ENCODE data around the gene EIF2AK2. TPM values are rescaled to one million over a fixed set of nuclear protein-coding genes. Genes with fewer than 3 reads are reported as not detected.

Gene EIF2AK2
- total and polyA plus RNA-seq, 10 donors: 4.0 to 48.2 (median 33.9) TPM

DNA sequence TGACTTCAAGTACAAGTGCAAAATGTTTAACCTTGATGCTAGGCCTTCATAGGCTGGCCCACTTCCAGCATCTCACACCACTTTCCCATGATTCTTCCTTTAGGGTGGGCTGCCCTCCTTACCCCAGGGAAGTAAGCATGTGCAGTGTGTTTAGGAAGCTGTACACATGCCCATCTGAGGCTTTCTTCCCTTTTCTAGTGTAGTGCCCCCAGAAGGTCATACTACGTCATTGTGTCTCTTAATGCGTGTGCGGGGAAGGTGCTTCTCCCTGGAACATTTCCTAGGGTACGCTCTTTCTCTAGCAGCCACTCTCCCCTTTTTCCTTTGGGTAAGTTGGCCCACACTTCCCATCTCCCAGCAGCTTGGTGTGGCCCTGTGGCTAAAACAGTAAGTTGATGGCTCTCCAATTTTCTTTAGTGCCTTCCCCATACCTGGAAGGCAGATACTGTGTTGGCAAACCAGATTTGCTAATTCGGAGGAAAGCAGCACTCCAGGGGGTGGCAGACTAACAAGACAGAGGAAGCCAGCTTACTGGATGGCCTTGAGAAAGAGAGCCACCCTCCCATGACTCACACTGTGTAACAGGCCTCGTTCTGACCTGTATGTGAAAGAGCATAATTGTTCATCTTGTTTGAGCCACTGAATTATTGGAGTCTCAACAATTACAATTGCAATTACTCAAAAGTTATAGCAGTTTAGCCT lies 32.8 kb upstream of the EIF2AK2 start:
- peak overlapping the region in 1 of 8 donors; percentile 13 for H3K4me3 ChIP-seq
- WGBS, 5 donors: 43 to 78% (median 54%) methylated on average over 6 of the region's 6 CpGs
- no peak for DNase-seq

DNA sequence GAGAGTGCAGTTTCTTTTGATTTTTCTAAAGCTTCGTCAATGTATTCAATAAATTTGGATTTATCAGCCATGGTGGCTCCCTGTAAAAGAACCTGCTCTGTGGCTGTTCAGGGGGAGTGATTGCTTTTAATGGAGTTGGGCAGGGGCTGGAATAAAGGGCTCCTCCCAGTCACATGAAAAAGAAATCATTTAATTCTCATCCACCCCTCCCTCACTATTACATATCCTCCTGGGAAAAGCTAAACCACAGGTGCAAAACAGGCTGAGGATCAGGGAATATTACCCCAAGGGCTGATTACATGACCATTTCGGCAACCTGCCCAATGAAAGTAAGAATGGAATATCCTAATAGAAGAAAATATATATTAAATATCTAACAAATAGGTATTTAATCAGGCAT lies 31.8 kb upstream of the EIF2AK2 start, which contains the start of gene SULT6B1:
Gene SULT6B1 (minus strand): TSS at position 101 of the 400 bp plus-strand sequence. CDS start 30 bp downstream, at position 71.
- Histone ChIP-seq H3K36me3 (no peaks in the 10 kb centered on the region), H3K4me1 (peaks cover 0 to 16% (median 0%) of the 10 kb centered on the region in 6 donors), H3K4me3 (no peak within 1 kb of the TSS), H3K9me3 (no peaks in the 10 kb centered on the region), H3K27ac (peak within 1 kb of the TSS; percentile 30 to 89 (median 84)), H3K27me3 (replicated peaks in 1 of 7) (no peaks in the 10 kb centered on the region)
- no peak for TF ChIP-seq POLR2A (IDR thresholded peaks at IDR 0.05)
- TF ChIP-seq, protein P1, sequence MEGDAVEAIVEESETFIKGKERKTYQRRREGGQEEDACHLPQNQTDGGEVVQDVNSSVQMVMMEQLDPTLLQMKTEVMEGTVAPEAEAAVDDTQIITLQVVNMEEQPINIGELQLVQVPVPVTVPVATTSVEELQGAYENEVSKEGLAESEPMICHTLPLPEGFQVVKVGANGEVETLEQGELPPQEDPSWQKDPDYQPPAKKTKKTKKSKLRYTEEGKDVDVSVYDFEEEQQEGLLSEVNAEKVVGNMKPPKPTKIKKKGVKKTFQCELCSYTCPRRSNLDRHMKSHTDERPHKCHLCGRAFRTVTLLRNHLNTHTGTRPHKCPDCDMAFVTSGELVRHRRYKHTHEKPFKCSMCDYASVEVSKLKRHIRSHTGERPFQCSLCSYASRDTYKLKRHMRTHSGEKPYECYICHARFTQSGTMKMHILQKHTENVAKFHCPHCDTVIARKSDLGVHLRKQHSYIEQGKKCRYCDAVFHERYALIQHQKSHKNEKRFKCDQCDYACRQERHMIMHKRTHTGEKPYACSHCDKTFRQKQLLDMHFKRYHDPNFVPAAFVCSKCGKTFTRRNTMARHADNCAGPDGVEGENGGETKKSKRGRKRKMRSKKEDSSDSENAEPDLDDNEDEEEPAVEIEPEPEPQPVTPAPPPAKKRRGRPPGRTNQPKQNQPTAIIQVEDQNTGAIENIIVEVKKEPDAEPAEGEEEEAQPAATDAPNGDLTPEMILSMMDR (IDR thresholded peaks at IDR 0.05 in 8 of 11, conservative IDR thresholded peaks at IDR 0.05 in 3 of 11): no peak
- TF ChIP-seq POLR2AphosphoS5 (IDR thresholded peaks at IDR 0.05): no peak
- WGBS, 5 donors: 91 to 98% (median 92%) methylated on average over 2 of the region's 2 CpGs
- intact Hi-C loops (cut with DNase I; ENCODE audit: low total_unique reads): no loop called here
- DNase-seq: no peak

More for the DNA sequence above, 32.8 kb upstream of the EIF2AK2 start:
- Histone ChIP-seq H3K27me3 (replicated peaks in 1 of 7) (no peaks in the 10 kb centered on the region), H3K36me3 (no peaks in the 10 kb centered on the region), H3K9me3 (no peaks in the 10 kb centered on the region), H3K27ac (peak overlapping the region; percentile 30 to 89 (median 84)), H3K4me1 (peaks cover 0 to 16% (median 0%) of the 10 kb centered on the region in 6 donors)
- TF ChIP-seq POLR2AphosphoS5 (IDR thresholded peaks at IDR 0.05) (peak in 1 of 3 donors; percentile 56), POLR2A (IDR thresholded peaks at IDR 0.05) (no peak)
- TF ChIP-seq, protein P1 (IDR thresholded peaks at IDR 0.05 in 8 of 11, conservative IDR thresholded peaks at IDR 0.05 in 3 of 11): no peak
- intact Hi-C loops (cut with DNase I; ENCODE audit: low total_unique reads): no loop called here

DNA sequence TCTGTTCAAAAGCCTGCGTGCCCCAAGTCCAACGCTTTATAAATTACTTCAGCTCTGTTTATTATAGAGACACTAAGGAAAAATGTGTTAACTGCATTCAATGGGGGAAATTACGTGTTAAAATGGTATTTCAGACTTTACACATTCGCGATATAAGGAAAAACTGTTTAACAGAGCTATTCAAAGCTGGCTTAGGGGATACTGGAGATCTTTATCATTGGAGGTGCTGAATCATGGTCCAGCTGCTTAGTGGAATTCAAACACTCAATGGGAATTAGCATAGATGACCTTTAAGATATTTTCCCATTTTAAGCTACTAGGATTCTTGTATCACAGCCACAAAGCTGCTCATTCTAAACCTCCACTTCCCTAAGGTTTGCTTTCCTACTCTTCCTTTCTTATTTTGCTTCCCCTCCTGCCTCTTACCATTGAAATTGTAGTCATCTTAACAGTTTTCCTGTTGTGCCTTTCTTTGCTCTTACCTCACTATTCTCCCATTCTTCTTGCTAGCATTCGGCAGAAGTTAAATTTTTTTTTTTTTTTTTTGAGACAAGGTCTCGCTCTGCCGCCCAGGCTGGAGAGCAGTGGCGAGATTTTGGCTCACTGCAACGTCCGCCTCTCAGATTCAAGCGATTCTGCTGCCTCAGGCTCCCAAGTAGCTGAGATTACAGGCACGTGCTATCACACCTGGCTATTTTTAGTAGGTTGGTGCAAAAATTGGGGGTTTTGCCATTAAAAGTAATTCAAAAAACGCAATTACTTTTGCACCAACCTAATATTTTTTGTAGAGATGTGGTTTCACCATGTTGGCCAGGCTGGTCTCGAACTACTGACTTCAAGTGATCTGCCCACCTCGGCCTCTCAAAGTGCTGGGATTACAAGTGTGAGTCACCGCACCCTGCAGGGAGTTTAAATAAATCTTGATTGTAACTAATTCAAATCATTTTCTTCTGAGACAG lies 25.2 kb upstream of the EIF2AK2 start:
- intact Hi-C loops (cut with DNase I; ENCODE audit: low total_unique reads): no loop called here
- no peaks in the 10 kb centered on the region for H3K4me1 ChIP-seq
- no peak overlapping the region for H3K27ac ChIP-seq
- H3K27me3 ChIP-seq (replicated peaks in 1 of 7): no peaks in the 10 kb centered on the region
- TF ChIP-seq, protein P1 (IDR thresholded peaks at IDR 0.05 in 8 of 11, conservative IDR thresholded peaks at IDR 0.05 in 3 of 11): no peak
- TF ChIP-seq POLR2AphosphoS5 (IDR thresholded peaks at IDR 0.05) (no peak), POLR2A (IDR thresholded peaks at IDR 0.05) (no peak)
- H3K9me3 ChIP-seq: no peaks in the 10 kb centered on the region
- H3K4me3 ChIP-seq: no peak overlapping the region
- 78 to 89% (median 85%) methylated on average over 17 of the region's 17 CpGs for WGBS, 5 donors
- no peaks in the 10 kb centered on the region for H3K36me3 ChIP-seq
- no peak for DNase-seq

All from spleen (tissue), 11 donors.